ENCODE measurements around the gene PXDN. TPM values are rescaled to one million over a fixed set of nuclear protein-coding genes. Genes with fewer than 3 reads are reported as not detected.

PXDN gene
- total RNA-seq, 1 experiment from 2014 or later = 125 TPM

- intact Hi-C loops (cut with micrococcal nuclease) = no loop called here
- Histone ChIP-seq H4K20me1 (ENCODE audit: low read length) (no peaks in the 10 kb centered on the region), H3K4me3 (ENCODE audit: low read length) (no peak overlapping the region), H3K36me3 (ENCODE audit: low read depth, low read length) (no peaks in the 10 kb centered on the region), H3K4me2 (ENCODE audit: low read length) (no peak overlapping the region), H3K9ac (ENCODE audit: low read length) (no peak overlapping the region), H3K4me1 (ENCODE audit: insufficient read depth, low read length) (peaks cover 18% of the 10 kb centered on the region), H3K27me3 (ENCODE audit: low read length) (no peaks in the 10 kb centered on the region), H3K9me3 (ENCODE audit: low read length) (no peaks in the 10 kb centered on the region), H2AFZ (ENCODE audit: low read length) (no peak overlapping the region), H3F3A (ENCODE audit: low read length, unreplicated experiment) (no peaks in the 10 kb centered on the region), H3K79me2 (ENCODE audit: low read length) (no peaks in the 10 kb centered on the region), H3K27ac (ENCODE audit: low read length) (no peak overlapping the region), H3K9me2 (replicated peaks; ENCODE audit: low read length) (no peaks in the 10 kb centered on the region)
- no TSS peak for BruUV-seq (replicated peaks)
- ChIA-PET POLR2A (ENCODE audit: unreplicated experiment) (no interaction called here), CTCF (no interaction called here)
- TF ChIP-seq EZH2phosphoT487 (IDR thresholded peaks at IDR 0.05; ENCODE audit: borderline replicate concordance, low read length) = no peak
- TF ChIP-seq CTCF (conservative IDR thresholded peaks at IDR 0.05; ENCODE audit: low read depth, low read length) = no peak
- TF ChIP-seq EZH2 (IDR thresholded peaks at IDR 0.05; ENCODE audit: low read length, unreplicated experiment) = no peak
- ATAC-seq = no peak
- DNase-seq = no peak
Measured at GRCh38 chr2:1609040-1609439, 135.3 kb downstream of the PXDN start.

GRCh38 chr2:1607971-1608688 lies 136.2 kb downstream of the PXDN start:
- no peaks in the 10 kb centered on the region for H4K20me1 ChIP-seq (ENCODE audit: low read length)
- peak; percentile 62 for DNase-seq
- TF ChIP-seq EZH2 (IDR thresholded peaks at IDR 0.05; ENCODE audit: low read length, unreplicated experiment) (no peak), EZH2phosphoT487 (IDR thresholded peaks at IDR 0.05; ENCODE audit: borderline replicate concordance, low read length) (no peak), CTCF (conservative IDR thresholded peaks at IDR 0.05; ENCODE audit: low read depth, low read length) (no peak)
- no peaks in the 10 kb centered on the region for H3K27me3 ChIP-seq (ENCODE audit: low read length)
- H3K9ac ChIP-seq (ENCODE audit: low read length) = no peak overlapping the region
- no peaks in the 10 kb centered on the region for H3K36me3 ChIP-seq (ENCODE audit: low read depth, low read length)
- no peaks in the 10 kb centered on the region for H3K9me3 ChIP-seq (ENCODE audit: low read length)
- peaks cover 12% of the 10 kb centered on the region for H3K4me1 ChIP-seq (ENCODE audit: insufficient read depth, low read length)
- H3K4me3 ChIP-seq (ENCODE audit: low read length) = no peak overlapping the region
- intact Hi-C loops (cut with micrococcal nuclease) = no loop called here
- ChIA-PET CTCF (no interaction called here), POLR2A (ENCODE audit: unreplicated experiment) (no interaction called here)
- no peak overlapping the region for H3K27ac ChIP-seq (ENCODE audit: low read length)
- no peaks in the 10 kb centered on the region for H3K9me2 ChIP-seq (replicated peaks; ENCODE audit: low read length)
- peak overlapping the region; percentile 33 for H3K4me2 ChIP-seq (ENCODE audit: low read length)
- H3F3A ChIP-seq (ENCODE audit: low read length, unreplicated experiment) = no peaks in the 10 kb centered on the region
- no TSS peak for BruUV-seq (replicated peaks)
- H3K79me2 ChIP-seq (ENCODE audit: low read length) = no peaks in the 10 kb centered on the region
- peak; percentile 71 for ATAC-seq
- H2AFZ ChIP-seq (ENCODE audit: low read length) = no peak overlapping the region

GRCh38 chr2:1607236-1607920 lies 136.9 kb downstream of the PXDN start:
- CTCF ChIA-PET = no interaction called here
- H3K9me3 ChIP-seq (ENCODE audit: low read length) = no peaks in the 10 kb centered on the region
- H3K4me1 ChIP-seq (ENCODE audit: insufficient read depth, low read length) = peaks cover 12% of the 10 kb centered on the region
- H4K20me1 ChIP-seq (ENCODE audit: low read length) = no peaks in the 10 kb centered on the region
- no peaks in the 10 kb centered on the region for H3K36me3 ChIP-seq (ENCODE audit: low read depth, low read length)
- H3K27me3 ChIP-seq (ENCODE audit: low read length) = no peaks in the 10 kb centered on the region
- intact Hi-C loops (cut with micrococcal nuclease) = no loop called here
- peak overlapping the region; percentile 33; the same call in 1 of the 2 replicates for H3K4me2 ChIP-seq (ENCODE audit: low read length)
- no peaks in the 10 kb centered on the region for H3F3A ChIP-seq (ENCODE audit: low read length, unreplicated experiment)
- no peak overlapping the region for H2AFZ ChIP-seq (ENCODE audit: low read length)
- TF ChIP-seq EZH2 (IDR thresholded peaks at IDR 0.05; ENCODE audit: low read length, unreplicated experiment) (no peak), CTCF (conservative IDR thresholded peaks at IDR 0.05; ENCODE audit: low read depth, low read length) (no peak), EZH2phosphoT487 (IDR thresholded peaks at IDR 0.05; ENCODE audit: borderline replicate concordance, low read length) (no peak)
- ATAC-seq = peak; percentile 27; the same call in 1 of the 2 replicates
- H3K9ac ChIP-seq (ENCODE audit: low read length) = no peak overlapping the region
- no peak overlapping the region for H3K27ac ChIP-seq (ENCODE audit: low read length)
- H3K9me2 ChIP-seq (replicated peaks; ENCODE audit: low read length) = no peaks in the 10 kb centered on the region
- no peaks in the 10 kb centered on the region for H3K79me2 ChIP-seq (ENCODE audit: low read length)
- no TSS peak for BruUV-seq (replicated peaks)
- H3K4me3 ChIP-seq (ENCODE audit: low read length) = no peak overlapping the region
- DNase-seq = no peak
- POLR2A ChIA-PET (ENCODE audit: unreplicated experiment) = no interaction called here

Measured in PC-3 (cell line).